OCI-LY7 (cell line): Measurements from ENCODE around the gene ZGRF1. TPM values are rescaled to one million over a fixed set of nuclear protein-coding genes. Genes with fewer than 3 reads are reported as not detected.

Experiments
- BruUV-seq: library from RNA; stranded (reverse); fragments of 400-500 nt; replicated peaks from 2 replicates; lab custom pipeline; 2021; lab: Mats Ljungman, UMichigan
- CTCF ChIA-PET: fragments of 300-600 bp; sonication (Branson Sonifier 250); formaldehyde crosslinking; loops from one replicate; lab custom pipeline; 2022; ENCODE audit warnings: antibody characterized with exemption; ENCODE audit not compliant: unreplicated experiment; lab: Charles Lee
- POLR2A ChIA-PET: fragments of 300-600 bp; sonication (Branson Sonifier 250); formaldehyde crosslinking; loops from one replicate; lab custom pipeline; 2022; ENCODE audit warnings: antibody characterized with exemption; lab: Charles Lee
- DNase-seq: peaks from one replicate; pipeline ENCODE4 v3.0.0-alpha.2; 2015; ENCODE audit warnings: low spot score
- H2AFZ ChIP-seq: fragments of 200-600 bp; sonication (generic), shearing (Covaris generic); 2 replicates; pipeline ENCODE4 v1.6.1; 2014; ENCODE audit warnings: mild to moderate bottlenecking, antibody characterized with exemption, low read length, moderate library complexity
- H3K27ac ChIP-seq: fragments of 200-600 bp; sonication (generic); 2 replicates; pipeline ENCODE4 v1.5.1; 2014; ENCODE audit warnings: mixed run types, low read depth, mild to moderate bottlenecking, moderate library complexity, low read length, inconsistent platforms; ENCODE audit not compliant: poor library complexity, severe bottlenecking
- H3K36me3 ChIP-seq: fragments of 200-600 bp; sonication (generic); 2 replicates; pipeline ENCODE4 v1.6.1; 2014; ENCODE audit warnings: mild to moderate bottlenecking, antibody characterized with exemption, low read length, moderate library complexity, mixed read lengths; ENCODE audit not compliant: insufficient read depth
- H3K4me1 ChIP-seq: fragments of 200-600 bp; sonication (generic); 2 replicates; pipeline ENCODE4 v1.5.1; 2014; ENCODE audit warnings: mild to moderate bottlenecking, low read length; ENCODE audit not compliant: insufficient read depth, poor library complexity, severe bottlenecking
- H3K4me2 ChIP-seq: fragments of 200-600 bp; sonication (generic); 2 replicates; pipeline ENCODE4 v1.6.1; 2014; ENCODE audit warnings: mild to moderate bottlenecking, low read length
- H3K4me3 ChIP-seq: fragments of 200-600 bp; sonication (generic); 2 replicates; pipeline ENCODE4 v1.5.1; 2014; ENCODE audit warnings: mild to moderate bottlenecking, low read depth, low read length; ENCODE audit not compliant: poor library complexity, severe bottlenecking
- H3K79me2 ChIP-seq: fragments of 200-600 bp; sonication (generic); 2 replicates; pipeline ENCODE4 v1.6.1; 2016; ENCODE audit warnings: low read depth, mild to moderate bottlenecking, low read length, moderate library complexity, mixed read lengths; ENCODE audit not compliant: insufficient read depth
- H3K9me2 ChIP-seq: fragments of 200-600 bp; sonication (generic); 2 replicates; pipeline ENCODE4 v1.6.1; 2016; ENCODE audit warnings: mild to moderate bottlenecking, low read length, mixed read lengths; ENCODE audit not compliant: insufficient read depth
- H3K9me3 ChIP-seq: fragments of 200-600 bp; sonication (generic); 2 replicates; pipeline ENCODE4 v1.6.1; 2014; ENCODE audit warnings: mild to moderate bottlenecking, mixed run types, low read length, mixed read lengths
- H4K20me1 ChIP-seq: fragments of 200-600 bp; sonication (generic); 2 replicates; pipeline ENCODE4 v1.6.1; 2014; ENCODE audit warnings: mild to moderate bottlenecking, antibody characterized with exemption, low read length, moderate library complexity, mixed read lengths; ENCODE audit not compliant: insufficient read depth
- EZH2phosphoT487 ChIP-seq: fragments of 200-600 bp; sonication (generic); IDR thresholded peaks from 2 replicates; pipeline ENCODE4 v1.6.1; 2018; ENCODE audit warnings: low read depth, borderline replicate concordance, mild to moderate bottlenecking, mixed run types, antibody characterized with exemption, low read length, moderate library complexity, mixed read lengths
- intact Hi-C: fragments of 100-400 bp; cut with micrococcal nuclease; formaldehyde crosslinking; loops from one replicate; pipeline ENCODE4 v1.10.0; 2022; ENCODE audit not compliant: unreplicated experiment
- total RNA-seq, 2 experiments: library from RNA; depleted of rRNA in 1 of 2; stranded (reverse); fragments of >200 nt in 1 of 2; shearing (Covaris generic) in 1 of 2; gene quantifications; 2 replicates each; pipeline ENCODE4 v1.2.3, GENCODE V29; 2014 to 2022
- TF ChIP-seq, protein P1 (sequence below): fragments of 200-600 bp; sonication (generic); conservative IDR thresholded peaks from 2 replicates; pipeline ENCODE4 v1.5.1; 2014; ENCODE audit warnings: mild to moderate bottlenecking, antibody characterized with exemption, low read length, moderate library complexity, mixed read lengths

ZGRF1 gene
- total RNA-seq, 2 experiments from 2014 or later: 54.4 to 68.1 TPM

DNA sequence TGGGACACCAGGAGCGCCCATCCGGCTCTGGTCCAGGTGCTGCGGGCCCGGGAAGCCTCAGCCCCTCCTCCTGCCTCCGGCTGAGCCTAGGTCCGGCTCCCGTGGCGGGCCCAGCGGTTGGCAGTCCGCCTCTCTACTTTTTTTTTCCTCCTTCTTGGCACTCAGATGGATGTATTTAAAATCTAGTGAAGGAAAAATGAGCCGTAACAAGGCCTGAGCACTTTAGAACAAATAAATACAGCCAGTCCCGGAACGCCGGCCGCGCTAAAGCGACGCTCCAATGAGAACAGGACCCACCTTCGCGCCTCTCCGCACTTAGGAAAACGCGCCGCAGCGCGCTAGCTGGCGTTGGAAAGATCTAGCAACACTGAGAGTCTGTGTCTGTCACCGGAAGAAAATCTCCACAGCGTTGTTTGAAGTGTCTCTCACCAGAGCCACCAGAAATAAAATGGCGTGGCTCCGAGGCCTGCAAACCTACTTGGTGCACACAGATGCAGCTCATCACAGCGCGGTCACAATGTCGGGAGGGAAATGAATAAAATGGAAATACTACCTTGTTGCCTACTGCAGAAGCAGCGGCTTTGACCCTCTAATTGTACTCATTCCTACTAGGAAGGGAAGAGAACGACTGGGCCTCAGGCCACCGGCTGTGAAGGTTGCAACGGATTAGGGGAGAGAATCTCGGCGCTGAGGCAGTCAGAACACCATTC is 125.5 kb downstream of the ZGRF1 start:
- no peak overlapping the region for H3K27ac ChIP-seq
- no TSS peak for BruUV-seq
- no peaks in the 10 kb centered on the region for H3K79me2 ChIP-seq
- DNase-seq: no peak
- no peaks in the 10 kb centered on the region for H4K20me1 ChIP-seq
- intact Hi-C loops: no loop called here
- H3K4me2 ChIP-seq: no peak overlapping the region
- H3K4me1 ChIP-seq: peaks cover 17% of the 10 kb centered on the region
- no peaks in the 10 kb centered on the region for H3K36me3 ChIP-seq
- no peak overlapping the region for H3K4me3 ChIP-seq
- TF ChIP-seq, protein P1, sequence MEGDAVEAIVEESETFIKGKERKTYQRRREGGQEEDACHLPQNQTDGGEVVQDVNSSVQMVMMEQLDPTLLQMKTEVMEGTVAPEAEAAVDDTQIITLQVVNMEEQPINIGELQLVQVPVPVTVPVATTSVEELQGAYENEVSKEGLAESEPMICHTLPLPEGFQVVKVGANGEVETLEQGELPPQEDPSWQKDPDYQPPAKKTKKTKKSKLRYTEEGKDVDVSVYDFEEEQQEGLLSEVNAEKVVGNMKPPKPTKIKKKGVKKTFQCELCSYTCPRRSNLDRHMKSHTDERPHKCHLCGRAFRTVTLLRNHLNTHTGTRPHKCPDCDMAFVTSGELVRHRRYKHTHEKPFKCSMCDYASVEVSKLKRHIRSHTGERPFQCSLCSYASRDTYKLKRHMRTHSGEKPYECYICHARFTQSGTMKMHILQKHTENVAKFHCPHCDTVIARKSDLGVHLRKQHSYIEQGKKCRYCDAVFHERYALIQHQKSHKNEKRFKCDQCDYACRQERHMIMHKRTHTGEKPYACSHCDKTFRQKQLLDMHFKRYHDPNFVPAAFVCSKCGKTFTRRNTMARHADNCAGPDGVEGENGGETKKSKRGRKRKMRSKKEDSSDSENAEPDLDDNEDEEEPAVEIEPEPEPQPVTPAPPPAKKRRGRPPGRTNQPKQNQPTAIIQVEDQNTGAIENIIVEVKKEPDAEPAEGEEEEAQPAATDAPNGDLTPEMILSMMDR: no peak
- TF ChIP-seq EZH2phosphoT487: no peak
- H2AFZ ChIP-seq: no peak overlapping the region
- ChIA-PET POLR2A (no interaction called here), CTCF (no interaction called here)
- H3K9me3 ChIP-seq: no peaks in the 10 kb centered on the region
- no peaks in the 10 kb centered on the region for H3K9me2 ChIP-seq

DNA sequence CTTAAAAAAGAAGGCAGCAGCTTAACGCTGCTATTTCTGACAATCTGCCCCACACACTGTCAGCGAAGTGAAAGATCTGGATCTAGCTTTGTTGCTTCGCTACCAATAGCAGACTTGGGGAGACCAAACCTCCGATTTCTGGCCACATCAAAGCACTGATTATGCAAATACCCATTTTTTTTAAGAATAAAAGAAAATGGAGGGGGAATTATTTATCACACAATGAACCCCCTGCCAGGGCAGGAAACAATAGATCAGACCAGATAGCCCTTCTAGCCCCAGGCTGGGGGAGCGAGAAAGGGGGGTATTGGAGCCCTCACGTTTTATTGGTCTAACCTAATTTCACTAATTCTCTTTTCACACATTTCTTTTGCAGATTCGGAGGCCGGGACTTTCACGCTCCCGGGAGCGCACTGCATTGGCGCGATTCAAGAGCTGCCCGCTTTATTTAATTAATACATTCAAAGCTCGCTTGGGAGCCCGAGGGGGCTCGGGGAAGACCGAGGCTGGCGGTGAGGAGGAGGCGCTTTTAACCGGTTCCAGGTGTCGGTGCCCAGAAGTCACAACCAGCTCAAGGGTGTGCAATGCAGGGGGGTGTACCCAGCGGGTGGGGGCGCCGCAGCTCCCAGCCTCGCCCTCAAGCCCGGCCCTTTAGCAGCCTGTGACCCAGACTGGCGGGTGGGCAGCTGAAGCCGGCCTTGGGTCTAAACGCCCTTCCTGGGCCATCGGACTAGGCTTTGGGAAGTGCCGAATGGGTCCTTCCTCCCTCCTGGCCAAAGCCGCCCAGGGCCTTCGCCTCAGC is 126.2 kb downstream of the ZGRF1 start:
- BruUV-seq: no TSS peak
- no peak overlapping the region for H3K4me3 ChIP-seq

More for the DNA sequence above, 126.2 kb downstream of the ZGRF1 start:
- TF ChIP-seq EZH2phosphoT487: no peak
- TF ChIP-seq, protein P1: no peak
- H3K36me3 ChIP-seq: no peaks in the 10 kb centered on the region
- ChIA-PET POLR2A (interaction anchor here (0.7 kb wide), 1 partner anchor 186 kb away, joined by 4 read pairs; no protein-coding TSS in a partner anchor), CTCF (no interaction called here)
- peaks cover 10% of the 10 kb centered on the region for H3K4me1 ChIP-seq
- no peaks in the 10 kb centered on the region for H3K79me2 ChIP-seq
- no peak overlapping the region for H3K27ac ChIP-seq
- DNase-seq: no peak
- no peaks in the 10 kb centered on the region for H3K9me2 ChIP-seq
- no peaks in the 10 kb centered on the region for H3K9me3 ChIP-seq
- peak overlapping the region; percentile 25 for H3K4me2 ChIP-seq
- no peak overlapping the region for H2AFZ ChIP-seq
- intact Hi-C loops: no loop called here
- no peaks in the 10 kb centered on the region for H4K20me1 ChIP-seq
